NAMALWA (cell line): Measurements from ENCODE around the gene PDZD8.
"Not testable (repeated sequence)": the region's sequence is repeated elsewhere in the genome, so short reads cannot be mapped to it uniquely, and the experiment has no call there.

ENCODE experiments used
- DNase-seq: peaks from one replicate; pipeline ENCODE4 v3.0.0-alpha.2; 2015; ENCODE audit warnings: low spot score

Gene PDZD8

GRCh38 chr10:117348236-117348635 lies 27.0 kb downstream of the PDZD8 start:
- no peak for DNase-seq

- DNase-seq: no peak
Measured at GRCh38 chr10:117346574-117346973, 28.7 kb downstream of the PDZD8 start.

- DNase-seq: no peak
Measured at GRCh38 chr10:117345143-117345542, 30.1 kb downstream of the PDZD8 start.

GRCh38 chr10:117342641-117343040 lies 32.6 kb downstream of the PDZD8 start:
- DNase-seq: no peak

GRCh38 chr10:117341061-117341460 lies 34.2 kb downstream of the PDZD8 start:
- no peak for DNase-seq

GRCh38 chr10:117339979-117340378 lies 35.3 kb downstream of the PDZD8 start:
- no peak for DNase-seq

GRCh38 chr10:117339578-117339977 lies 35.7 kb downstream of the PDZD8 start:
- no peak for DNase-seq

GRCh38 chr10:117334926-117335325 lies 40.3 kb downstream of the PDZD8 start:
- no peak for DNase-seq

- DNase-seq: no peak
Measured at GRCh38 chr10:117334066-117334465, 41.2 kb downstream of the PDZD8 start.

- DNase-seq: no peak
Measured at GRCh38 chr10:117327262-117327661, 48.0 kb downstream of the PDZD8 start.

GRCh38 chr10:117324367-117324766 lies 50.9 kb downstream of the PDZD8 start:
- no peak for DNase-seq

GRCh38 chr10:117322260-117322659 lies 53.0 kb downstream of the PDZD8 start:
- no peak for DNase-seq

- DNase-seq: peak; percentile 42
Measured at GRCh38 chr10:117320050-117320665, 55.1 kb downstream of the PDZD8 start.

- peak; percentile 21 for DNase-seq
Measured at GRCh38 chr10:117318909-117319308, 56.3 kb downstream of the PDZD8 start.

GRCh38 chr10:117316701-117317100 lies 58.5 kb downstream of the PDZD8 start:
- DNase-seq: no peak

GRCh38 chr10:117313641-117314040 lies 61.6 kb downstream of the PDZD8 start:
- DNase-seq: no peak

- no peak for DNase-seq
Measured at GRCh38 chr10:117312430-117312829, 62.8 kb downstream of the PDZD8 start.

- no peak for DNase-seq
Measured at GRCh38 chr10:117311261-117311660, 64.0 kb downstream of the PDZD8 start.

- no peak for DNase-seq
Measured at GRCh38 chr10:117306674-117307073, 68.6 kb downstream of the PDZD8 start.

- not testable (repeated sequence) for DNase-seq
Measured at GRCh38 chr10:117303451-117303850, 71.8 kb downstream of the PDZD8 start.

- DNase-seq: no peak
Measured at GRCh38 chr10:117300671-117301070, 74.6 kb downstream of the PDZD8 start.

- no peak for DNase-seq
Measured at GRCh38 chr10:117299435-117299834, 75.8 kb downstream of the PDZD8 start.

- no peak for DNase-seq
Measured at GRCh38 chr10:117298219-117298618, 77.0 kb downstream of the PDZD8 start.

- no peak for DNase-seq
Measured at GRCh38 chr10:117294735-117295134, 80.5 kb downstream of the PDZD8 start.
